ENCODE results near the gene NDN.

Gene NDN

GRCh38 chr15:23647421-23648370 lies 39.4 kb downstream of the NDN start, which contains the start of gene MAGEL2:
MAGEL2 (minus strand) TSS chr15:23647867; CDS start chr15:23647742, 125 bp downstream.
- TF ChIP-seq, protein P1, sequence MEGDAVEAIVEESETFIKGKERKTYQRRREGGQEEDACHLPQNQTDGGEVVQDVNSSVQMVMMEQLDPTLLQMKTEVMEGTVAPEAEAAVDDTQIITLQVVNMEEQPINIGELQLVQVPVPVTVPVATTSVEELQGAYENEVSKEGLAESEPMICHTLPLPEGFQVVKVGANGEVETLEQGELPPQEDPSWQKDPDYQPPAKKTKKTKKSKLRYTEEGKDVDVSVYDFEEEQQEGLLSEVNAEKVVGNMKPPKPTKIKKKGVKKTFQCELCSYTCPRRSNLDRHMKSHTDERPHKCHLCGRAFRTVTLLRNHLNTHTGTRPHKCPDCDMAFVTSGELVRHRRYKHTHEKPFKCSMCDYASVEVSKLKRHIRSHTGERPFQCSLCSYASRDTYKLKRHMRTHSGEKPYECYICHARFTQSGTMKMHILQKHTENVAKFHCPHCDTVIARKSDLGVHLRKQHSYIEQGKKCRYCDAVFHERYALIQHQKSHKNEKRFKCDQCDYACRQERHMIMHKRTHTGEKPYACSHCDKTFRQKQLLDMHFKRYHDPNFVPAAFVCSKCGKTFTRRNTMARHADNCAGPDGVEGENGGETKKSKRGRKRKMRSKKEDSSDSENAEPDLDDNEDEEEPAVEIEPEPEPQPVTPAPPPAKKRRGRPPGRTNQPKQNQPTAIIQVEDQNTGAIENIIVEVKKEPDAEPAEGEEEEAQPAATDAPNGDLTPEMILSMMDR (conservative IDR thresholded peaks at IDR 0.05; ENCODE audit: low read depth, low read length) = no peak
- DNase-seq (ENCODE audit: low read depth) = no peak
- H3K4me3 ChIP-seq (ENCODE audit: low read depth, low read length) = no peak within 1 kb of the TSS

DNA sequence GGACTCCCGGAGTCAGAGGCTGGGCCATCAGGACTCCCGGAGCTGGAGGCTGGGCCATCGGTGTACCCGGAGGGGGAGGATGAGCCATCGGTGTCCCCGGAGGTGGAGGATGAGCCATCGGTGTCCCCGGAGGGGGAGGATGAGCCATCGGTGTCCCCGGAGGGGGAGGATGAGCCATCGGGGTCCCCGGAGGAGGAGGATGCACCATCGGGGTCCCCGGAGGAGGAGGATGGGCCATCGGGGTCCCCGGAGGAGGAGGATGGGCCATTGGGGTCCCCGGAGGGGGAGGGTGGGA lies 40.2 kb downstream of the NDN start:
- DNase-seq (ENCODE audit: low read depth) = no peak
- H3K4me3 ChIP-seq (ENCODE audit: low read depth, low read length) = no peak overlapping the region
- TF ChIP-seq, protein P1 (conservative IDR thresholded peaks at IDR 0.05; ENCODE audit: low read depth, low read length) = no peak

DNA sequence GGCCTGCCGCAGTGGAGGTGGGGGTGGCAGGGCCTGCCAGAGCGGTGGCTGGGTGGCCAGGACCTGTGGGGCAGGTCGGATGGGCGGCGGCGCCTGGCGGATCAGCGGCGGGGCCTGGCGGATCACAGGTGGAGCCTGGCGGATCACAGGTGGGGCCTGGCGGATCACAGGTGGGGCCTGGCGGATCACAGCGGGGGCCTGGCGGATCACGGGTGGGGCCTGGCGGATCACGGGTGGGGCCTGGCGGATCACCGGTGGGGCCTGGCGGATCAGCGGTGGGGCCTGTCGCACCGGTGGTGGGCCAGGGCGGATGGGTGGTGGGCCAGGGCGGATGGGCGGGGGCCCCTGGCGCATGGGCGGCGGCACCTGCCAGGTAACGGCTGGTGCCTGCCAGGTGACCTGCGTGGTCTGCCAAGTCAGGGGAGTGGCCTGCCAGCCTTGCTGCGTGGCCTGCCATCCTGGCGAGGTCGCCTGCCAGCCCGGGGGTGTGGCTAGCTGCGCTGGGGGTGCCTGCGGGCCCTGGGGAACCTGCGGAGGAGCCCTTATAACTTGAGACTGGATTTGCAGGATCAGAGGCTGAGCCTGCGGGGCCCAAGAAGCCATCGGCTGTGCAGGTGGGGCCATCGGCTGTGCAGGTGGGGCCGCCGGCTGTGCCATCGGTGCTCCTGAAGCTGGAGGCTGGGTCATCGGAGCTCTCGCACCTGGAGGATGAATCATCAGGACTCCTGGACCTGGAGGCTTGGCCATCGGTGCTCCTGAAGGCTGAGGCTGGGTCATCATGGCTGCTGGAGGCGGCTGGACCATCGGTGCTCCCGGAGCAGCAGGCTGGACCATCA lies 40.7 kb downstream of the NDN start:
- TF ChIP-seq, protein P1 (conservative IDR thresholded peaks at IDR 0.05; ENCODE audit: low read depth, low read length) = no peak
- no peak for DNase-seq (ENCODE audit: low read depth)
- H3K4me3 ChIP-seq (ENCODE audit: low read depth, low read length) = no peak overlapping the region

DNA sequence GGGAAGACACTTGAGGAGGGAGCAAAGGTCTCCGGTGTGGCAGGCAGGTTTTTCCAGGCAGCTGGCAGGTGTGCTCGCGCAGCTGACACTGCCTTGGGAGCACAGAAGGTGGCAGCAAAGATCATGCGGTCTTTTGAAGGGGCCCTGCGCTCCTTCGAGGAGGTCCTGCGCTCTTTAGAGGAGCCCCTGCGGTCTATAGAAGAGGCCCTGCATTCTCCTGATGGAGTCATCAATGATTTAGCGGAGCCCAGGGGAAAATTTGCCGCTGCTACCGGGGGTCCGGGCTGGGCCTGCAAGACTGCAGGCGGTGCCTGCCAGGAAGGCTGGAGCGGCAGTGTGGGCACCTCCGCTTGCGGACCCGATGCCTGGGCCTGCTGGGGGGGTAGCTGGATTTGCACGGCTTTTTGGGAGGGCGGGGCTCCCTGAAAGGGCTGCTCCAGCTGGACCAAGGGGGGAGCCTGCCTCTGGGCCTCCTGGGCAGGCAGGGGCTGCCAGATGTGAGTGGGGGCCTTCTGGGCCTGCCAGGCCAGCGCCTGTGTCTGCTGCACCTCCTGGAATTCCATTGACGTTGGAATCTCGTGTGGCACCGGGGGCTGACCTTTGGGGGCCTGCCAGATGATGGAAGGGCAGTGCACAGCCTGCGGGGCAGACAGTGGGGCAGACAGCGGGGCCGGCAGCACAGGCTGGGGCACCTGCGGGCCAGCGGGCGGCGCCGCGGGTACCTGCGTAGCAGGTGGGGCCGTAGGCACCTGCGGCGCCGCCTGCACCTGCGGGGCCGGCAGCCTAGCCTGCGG lies 41.5 kb downstream of the NDN start:
- no peak overlapping the region for H3K4me3 ChIP-seq (ENCODE audit: low read depth, low read length)
- no peak for DNase-seq (ENCODE audit: low read depth)
- TF ChIP-seq, protein P1 (conservative IDR thresholded peaks at IDR 0.05; ENCODE audit: low read depth, low read length) = no peak

GRCh38 chr15:23644829-23645228 lies 42.3 kb downstream of the NDN start:
- TF ChIP-seq, protein P1 (conservative IDR thresholded peaks at IDR 0.05; ENCODE audit: low read depth, low read length) = no peak
- H3K4me3 ChIP-seq (ENCODE audit: low read depth, low read length) = no peak overlapping the region
- DNase-seq (ENCODE audit: low read depth) = no peak

- H3K4me3 ChIP-seq (ENCODE audit: low read depth, low read length) = no peak overlapping the region
- TF ChIP-seq, protein P1 (conservative IDR thresholded peaks at IDR 0.05; ENCODE audit: low read depth, low read length) = peak; percentile 66
- DNase-seq (ENCODE audit: low read depth) = peak; percentile 46
These were observed 44.6 kb downstream of the NDN start for GRCh38 chr15:23642413-23643044.

All from choroid plexus epithelial cell (primary cell).